T-helper 1 cell treated with Interleukin-12 subunit alpha and Interleukin-12 subunit beta and Interleukin-4 antibody, amounts not matched to agents 30 μg/mL and 1 μg/mL, for 36 hours (primary cell): Measurements from ENCODE around the gene PHLDB2.

Experiments
- H3K27ac Mint-ChIP-seq: one replicate; pipeline ENCODE4 v1.8.0; 2021; ENCODE audit warnings: mild to moderate bottlenecking, mixed read lengths
- H3K27me3 Mint-ChIP-seq: one replicate; pipeline ENCODE4 v1.8.0; 2021; ENCODE audit warnings: low read depth, mixed read lengths
- H3K36me3 Mint-ChIP-seq: one replicate; pipeline ENCODE4 v1.8.0; 2021; ENCODE audit warnings: low read depth, mixed read lengths
- H3K4me1 Mint-ChIP-seq: one replicate; pipeline ENCODE4 v1.8.0; 2021; ENCODE audit warnings: low read depth, mixed read lengths
- H3K4me3 Mint-ChIP-seq: one replicate; pipeline ENCODE4 v1.8.0; 2021; ENCODE audit warnings: mild to moderate bottlenecking, moderate library complexity, mixed read lengths
- H3K9me3 Mint-ChIP-seq: one replicate; pipeline ENCODE4 v1.8.0; 2021; ENCODE audit warnings: mixed read lengths

The PHLDB2 gene

GRCh38 chr3:111859974-111860859 lies 1.2 kb downstream of the PHLDB2 start:
- H3K27me3 Mint-ChIP-seq: peaks cover 72% of the 10 kb centered on the region
- peak overlapping the region; percentile 83 for H3K4me3 Mint-ChIP-seq

DNA sequence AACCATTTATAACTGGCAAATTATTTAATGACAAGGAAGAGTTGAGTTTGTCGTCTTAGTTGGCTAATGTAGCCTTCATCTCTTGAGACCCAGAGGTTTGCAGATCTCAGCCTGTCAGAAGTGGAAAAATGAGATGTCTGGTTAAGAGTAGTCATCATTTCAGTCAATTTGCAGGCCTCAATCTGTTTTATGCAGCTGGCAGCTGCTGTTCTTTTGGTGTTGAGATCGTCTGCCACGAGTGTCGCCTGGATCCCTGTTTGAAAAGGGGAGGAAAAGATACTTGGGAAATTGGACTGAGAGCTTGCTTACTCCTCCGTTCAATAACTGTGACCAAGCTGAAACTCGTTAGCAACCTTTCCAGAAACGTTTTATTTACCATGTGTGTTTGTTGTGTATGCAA lies 2.3 kb downstream of the PHLDB2 start:
- no peaks in the 10 kb centered on the region for H3K36me3 Mint-ChIP-seq
- H3K27me3 Mint-ChIP-seq: peaks cover 73% of the 10 kb centered on the region
- H3K9me3 Mint-ChIP-seq: no peaks in the 10 kb centered on the region
- H3K27ac Mint-ChIP-seq: no peak overlapping the region
- H3K4me1 Mint-ChIP-seq: peaks cover 21% of the 10 kb centered on the region
- H3K4me3 Mint-ChIP-seq: peak overlapping the region; percentile 5

More at GRCh38 chr3:111859974-111860859, 1.2 kb downstream of the PHLDB2 start:
- H3K27ac Mint-ChIP-seq: peak overlapping the region; percentile 49
- no peaks in the 10 kb centered on the region for H3K36me3 Mint-ChIP-seq
- H3K4me1 Mint-ChIP-seq: peaks cover 21% of the 10 kb centered on the region
- H3K9me3 Mint-ChIP-seq: no peaks in the 10 kb centered on the region

GRCh38 chr3:111862415-111862814 lies 3.4 kb downstream of the PHLDB2 start:
- H3K9me3 Mint-ChIP-seq: no peaks in the 10 kb centered on the region
- H3K4me3 Mint-ChIP-seq: no peak overlapping the region
- H3K36me3 Mint-ChIP-seq: no peaks in the 10 kb centered on the region
- H3K27me3 Mint-ChIP-seq: peaks cover 66% of the 10 kb centered on the region
- H3K27ac Mint-ChIP-seq: no peak overlapping the region
- peaks cover 21% of the 10 kb centered on the region for H3K4me1 Mint-ChIP-seq

DNA sequence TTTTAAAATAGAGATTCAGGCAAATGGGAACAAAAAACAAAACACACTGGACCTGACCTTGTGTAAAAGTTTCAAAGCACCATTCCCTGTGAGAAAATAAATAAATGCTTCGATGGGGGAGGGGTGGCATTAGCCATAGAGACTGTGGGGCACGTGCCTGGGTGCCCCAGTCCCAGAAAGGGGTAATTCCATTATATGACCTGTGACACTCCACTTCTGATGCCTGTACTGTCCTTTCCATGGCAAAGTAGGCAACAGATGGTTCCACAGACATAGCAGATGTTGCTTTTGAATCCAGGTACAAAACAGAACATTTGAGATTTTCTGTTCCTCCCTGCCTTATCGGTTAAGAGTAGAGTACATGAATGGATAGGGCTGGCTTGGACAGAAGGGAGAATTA lies 3.9 kb downstream of the PHLDB2 start:
- Mint-ChIP-seq H3K4me3 (no peak overlapping the region), H3K36me3 (no peaks in the 10 kb centered on the region), H3K9me3 (no peaks in the 10 kb centered on the region), H3K4me1 (peaks cover 21% of the 10 kb centered on the region), H3K27ac (no peak overlapping the region), H3K27me3 (peaks cover 61% of the 10 kb centered on the region)

- Mint-ChIP-seq H3K4me1 (peaks cover 15% of the 10 kb centered on the region), H3K27me3 (peaks cover 58% of the 10 kb centered on the region), H3K4me3 (no peak overlapping the region), H3K36me3 (no peaks in the 10 kb centered on the region), H3K9me3 (no peaks in the 10 kb centered on the region), H3K27ac (no peak overlapping the region)
These were observed 5.1 kb downstream of the PHLDB2 start for GRCh38 chr3:111863942-111864694.

DNA sequence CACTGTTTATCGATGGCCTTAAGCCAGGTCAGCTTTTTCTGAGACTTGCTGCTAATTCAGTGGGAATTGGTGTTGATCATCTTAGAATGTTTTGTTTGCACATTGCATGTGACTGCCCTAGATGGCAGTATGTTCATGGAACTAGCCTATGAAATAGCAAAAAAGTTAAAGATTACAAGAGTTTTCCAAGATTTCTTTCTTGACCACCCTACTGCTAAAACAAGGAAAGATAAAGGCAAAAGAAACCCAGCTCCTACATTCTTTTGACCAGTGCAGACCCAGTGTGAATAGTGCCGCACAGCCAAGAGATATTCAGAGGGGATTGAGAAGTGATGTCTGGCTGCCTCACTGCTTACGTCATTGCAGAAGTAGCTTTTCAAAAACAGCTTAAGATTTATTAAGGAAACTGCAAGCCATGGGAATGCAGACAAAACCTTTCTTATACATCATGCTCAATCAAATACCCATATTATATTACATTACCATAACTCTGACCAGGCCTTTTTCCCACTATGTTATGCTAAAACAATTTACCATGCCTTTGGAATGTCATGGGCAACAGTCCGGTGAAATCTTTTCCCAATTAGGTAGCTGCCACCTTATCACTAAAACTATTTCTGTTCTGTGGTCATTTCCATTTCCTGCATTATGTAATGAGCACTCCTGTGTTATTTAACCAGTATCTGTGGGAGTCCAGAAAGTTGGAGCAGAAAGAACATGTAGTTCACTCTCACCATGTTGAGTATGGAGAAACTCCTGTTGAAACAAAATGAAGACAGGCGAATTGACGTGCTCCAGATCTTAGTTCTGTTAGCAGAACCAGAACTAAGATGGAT lies 6.0 kb downstream of the PHLDB2 start:
- peaks cover 64% of the 10 kb centered on the region for H3K27me3 Mint-ChIP-seq
- H3K9me3 Mint-ChIP-seq: no peaks in the 10 kb centered on the region
- no peak overlapping the region for H3K27ac Mint-ChIP-seq
- peaks cover 12% of the 10 kb centered on the region for H3K4me1 Mint-ChIP-seq
- H3K4me3 Mint-ChIP-seq: no peak overlapping the region
- H3K36me3 Mint-ChIP-seq: no peaks in the 10 kb centered on the region

DNA sequence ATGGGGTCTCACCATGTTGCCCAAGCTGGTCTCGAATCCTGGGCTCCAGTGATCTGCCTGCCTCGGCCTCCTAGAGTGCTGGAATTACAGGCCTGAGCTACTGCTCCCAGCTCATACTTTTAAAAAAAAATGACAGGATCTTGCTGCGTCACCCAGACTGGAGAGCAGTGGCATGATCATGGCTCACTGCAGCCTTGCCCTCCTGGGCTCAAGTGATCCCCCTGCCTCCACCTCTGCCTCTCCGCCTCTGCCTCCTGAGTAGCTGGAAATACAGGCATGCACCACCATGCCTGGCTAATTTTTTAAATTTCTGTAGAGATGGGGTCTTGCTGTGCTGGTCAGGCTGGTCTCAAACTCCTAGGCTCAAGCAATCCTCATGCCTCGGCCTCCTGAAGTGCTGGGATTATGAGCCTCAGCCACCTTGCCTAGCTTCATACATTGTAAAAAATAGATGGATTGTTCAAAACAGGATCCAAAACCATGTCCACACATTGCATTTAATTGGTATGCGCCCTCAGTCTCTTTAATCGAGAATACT lies 8.9 kb downstream of the PHLDB2 start:
- H3K36me3 Mint-ChIP-seq: no peaks in the 10 kb centered on the region
- H3K4me1 Mint-ChIP-seq: peaks cover 1% of the 10 kb centered on the region
- H3K27ac Mint-ChIP-seq: no peak overlapping the region
- no peak overlapping the region for H3K4me3 Mint-ChIP-seq
- H3K27me3 Mint-ChIP-seq: peaks cover 53% of the 10 kb centered on the region
- no peaks in the 10 kb centered on the region for H3K9me3 Mint-ChIP-seq

GRCh38 chr3:111870620-111871019 lies 11.6 kb downstream of the PHLDB2 start:
- H3K36me3 Mint-ChIP-seq: no peaks in the 10 kb centered on the region
- peaks cover 41% of the 10 kb centered on the region for H3K27me3 Mint-ChIP-seq
- H3K4me3 Mint-ChIP-seq: no peak overlapping the region
- no peaks in the 10 kb centered on the region for H3K4me1 Mint-ChIP-seq
- no peaks in the 10 kb centered on the region for H3K9me3 Mint-ChIP-seq
- H3K27ac Mint-ChIP-seq: no peak overlapping the region

DNA sequence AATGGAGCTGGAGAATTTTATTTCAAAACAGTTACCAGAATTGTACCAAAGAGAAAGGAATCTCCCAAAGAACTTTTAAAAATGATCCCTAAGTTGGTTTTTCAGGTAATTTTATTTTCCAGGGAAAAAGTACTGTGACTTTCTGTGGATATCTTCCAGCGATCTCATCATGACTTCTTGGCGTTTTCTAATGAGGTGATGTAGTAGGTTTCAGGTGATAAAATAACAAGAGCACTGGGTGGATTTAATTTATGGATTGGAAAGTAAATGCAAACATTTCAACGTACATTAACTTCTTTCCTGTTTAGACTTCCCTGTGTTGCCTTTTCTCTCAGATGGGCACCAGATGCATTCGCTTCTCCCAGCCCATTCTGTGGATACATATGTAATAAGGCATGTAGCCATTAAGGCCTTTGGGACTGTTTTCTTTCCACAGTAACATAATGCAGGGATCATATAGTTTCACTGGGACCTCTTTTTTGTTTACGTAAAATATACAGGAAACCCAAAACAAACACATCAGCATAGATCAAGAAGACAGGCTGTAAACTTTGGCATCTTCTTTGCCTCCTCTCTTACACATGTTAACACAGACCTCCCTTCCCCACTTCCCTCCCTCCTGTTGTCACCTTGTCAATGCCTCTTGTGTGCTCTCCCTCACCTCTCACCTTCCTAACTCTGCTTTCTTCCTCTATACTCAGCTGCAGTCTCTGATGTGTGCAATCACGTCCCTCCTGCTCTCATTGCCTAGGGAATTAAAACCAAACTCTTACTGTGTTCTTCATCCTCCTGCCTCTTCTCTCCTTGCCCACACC lies 13.0 kb downstream of the PHLDB2 start:
- Mint-ChIP-seq H3K9me3 (no peaks in the 10 kb centered on the region), H3K4me3 (no peak overlapping the region), H3K27ac (no peak overlapping the region), H3K27me3 (peaks cover 35% of the 10 kb centered on the region), H3K4me1 (no peaks in the 10 kb centered on the region), H3K36me3 (no peaks in the 10 kb centered on the region)

- no peaks in the 10 kb centered on the region for H3K4me1 Mint-ChIP-seq
- no peak overlapping the region for H3K4me3 Mint-ChIP-seq
- no peak overlapping the region for H3K27ac Mint-ChIP-seq
- peaks cover 34% of the 10 kb centered on the region for H3K27me3 Mint-ChIP-seq
- H3K36me3 Mint-ChIP-seq: no peaks in the 10 kb centered on the region
- no peaks in the 10 kb centered on the region for H3K9me3 Mint-ChIP-seq
These were observed 13.9 kb downstream of the PHLDB2 start for GRCh38 chr3:111872979-111873378.

DNA sequence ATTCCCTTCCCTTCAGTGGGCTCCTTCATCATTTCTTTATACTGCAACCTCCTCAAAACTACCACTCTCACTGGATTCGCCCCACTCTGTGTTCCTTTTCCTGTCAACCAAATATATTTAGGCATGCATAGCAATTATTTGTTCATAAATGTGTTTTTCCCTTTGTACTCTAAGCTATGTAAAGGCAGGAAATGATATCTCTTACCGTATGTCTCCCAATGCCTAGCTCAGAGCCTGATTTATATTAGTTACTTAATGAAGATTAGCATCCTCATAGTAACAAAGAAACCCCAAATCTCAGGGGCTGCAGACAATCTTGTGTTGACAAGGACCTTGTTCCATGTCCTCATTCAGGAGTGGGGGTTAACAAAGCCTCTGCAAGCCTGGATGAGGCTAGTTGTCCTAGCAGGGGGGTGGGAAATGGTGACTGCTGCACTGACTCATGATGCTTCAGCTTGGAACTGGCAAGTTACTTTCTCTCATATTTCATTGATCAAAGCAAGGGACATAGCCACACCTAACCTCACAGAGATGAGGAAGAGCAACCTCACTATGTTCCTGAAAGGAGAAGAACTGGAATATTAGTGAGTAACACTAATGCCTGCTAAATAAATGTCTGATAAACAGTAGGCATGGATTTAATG lies 15.2 kb downstream of the PHLDB2 start:
- Mint-ChIP-seq H3K4me1 (no peaks in the 10 kb centered on the region), H3K4me3 (no peak overlapping the region), H3K27ac (no peak overlapping the region), H3K27me3 (peaks cover 30% of the 10 kb centered on the region), H3K9me3 (no peaks in the 10 kb centered on the region), H3K36me3 (no peaks in the 10 kb centered on the region)

GRCh38 chr3:111881480-111881879 lies 22.4 kb downstream of the PHLDB2 start:
- no peaks in the 10 kb centered on the region for H3K36me3 Mint-ChIP-seq
- H3K9me3 Mint-ChIP-seq: no peaks in the 10 kb centered on the region
- H3K27me3 Mint-ChIP-seq: peaks cover 5% of the 10 kb centered on the region
- H3K4me3 Mint-ChIP-seq: no peak overlapping the region
- no peak overlapping the region for H3K27ac Mint-ChIP-seq
- H3K4me1 Mint-ChIP-seq: peaks cover 4% of the 10 kb centered on the region

GRCh38 chr3:111882194-111882593 lies 23.1 kb downstream of the PHLDB2 start:
- Mint-ChIP-seq H3K4me3 (no peak overlapping the region), H3K27ac (no peak overlapping the region), H3K9me3 (no peaks in the 10 kb centered on the region), H3K4me1 (peaks cover 4% of the 10 kb centered on the region), H3K36me3 (no peaks in the 10 kb centered on the region), H3K27me3 (peaks cover 5% of the 10 kb centered on the region)
